NCI-H1694 (cell line): ENCODE data around the gene OPHN1.
"Not testable (repeated sequence)": the region's sequence is repeated elsewhere in the genome, so short reads cannot be mapped to it uniquely, and the experiment has no call there.

Experiments used
- DNase-seq: peaks from one replicate; lab custom pipeline; 2025; lab: John Stamatoyannopoulos, UW

Gene OPHN1

GRCh38 chrX:68175562-68175961, 257.7 kb downstream of the OPHN1 start:
- DNase-seq, result no peak

- no peak for DNase-seq
Observed at GRCh38 chrX:68163441-68163840, 269.9 kb downstream of the OPHN1 start.

- no peak for DNase-seq
Observed at GRCh38 chrX:68147848-68148247, 285.4 kb downstream of the OPHN1 start.

GRCh38 chrX:68146054-68146453, 287.2 kb downstream of the OPHN1 start:
- peak; percentile 26 for DNase-seq

GRCh38 chrX:68139791-68140190, 293.5 kb downstream of the OPHN1 start:
- no peak for DNase-seq

GRCh38 chrX:68133181-68133580, 300.1 kb downstream of the OPHN1 start:
- no peak for DNase-seq

GRCh38 chrX:68132749-68133148, 300.5 kb downstream of the OPHN1 start:
- DNase-seq, result no peak

- no peak for DNase-seq
Observed at GRCh38 chrX:68121835-68122234, 311.5 kb downstream of the OPHN1 start.

GRCh38 chrX:68121371-68121770, 311.9 kb downstream of the OPHN1 start:
- DNase-seq, result no peak

GRCh38 chrX:68115371-68115770, 317.9 kb downstream of the OPHN1 start:
- no peak for DNase-seq

- peak; percentile 60 for DNase-seq
Observed at GRCh38 chrX:68114573-68115129, 318.6 kb downstream of the OPHN1 start.

GRCh38 chrX:68113837-68114572, 319.3 kb downstream of the OPHN1 start:
- DNase-seq, result no peak

GRCh38 chrX:68112321-68112720, 321.0 kb downstream of the OPHN1 start:
- DNase-seq, result no peak

- no peak for DNase-seq
Observed at GRCh38 chrX:68109162-68109561, 324.1 kb downstream of the OPHN1 start.

- no peak for DNase-seq
Observed at GRCh38 chrX:68098431-68098830, 334.9 kb downstream of the OPHN1 start.

GRCh38 chrX:68090266-68090665, 343.0 kb downstream of the OPHN1 start:
- DNase-seq, result no peak

GRCh38 chrX:68087526-68087925, 345.8 kb downstream of the OPHN1 start:
- DNase-seq, result no peak

GRCh38 chrX:68086709-68087108, 346.6 kb downstream of the OPHN1 start:
- no peak for DNase-seq

- no peak for DNase-seq
Observed at GRCh38 chrX:68084765-68085164, 348.5 kb downstream of the OPHN1 start.

GRCh38 chrX:68083510-68083909, 349.8 kb downstream of the OPHN1 start:
- no peak for DNase-seq

GRCh38 chrX:68079961-68080360, 353.3 kb downstream of the OPHN1 start:
- no peak for DNase-seq

- not testable (repeated sequence) for DNase-seq
Observed at GRCh38 chrX:68078801-68079200, 354.5 kb downstream of the OPHN1 start.

GRCh38 chrX:68077378-68077777, 355.9 kb downstream of the OPHN1 start:
- DNase-seq, result no peak

- DNase-seq, result no peak
Observed at GRCh38 chrX:68072041-68072440, 361.3 kb downstream of the OPHN1 start.
